H1 (cell line): ENCODE results near the gene LYZ. TPM values are rescaled to one million over a fixed set of nuclear protein-coding genes. Genes with fewer than 3 reads are reported as not detected.

Source experiments
- CTCF ChIA-PET: fragments of 300-600 bp; sonication (Branson Sonifier 250); formaldehyde crosslinking; loops from one replicate; lab custom pipeline; 2021; ENCODE audit not compliant: partially characterized antibody; lab: Charles Lee
- POLR2A ChIA-PET: fragments of 300-600 bp; sonication (Branson Sonifier 250); formaldehyde crosslinking; loops from one replicate; lab custom pipeline; 2021; ENCODE audit warnings: inconsistent platforms; ENCODE audit not compliant: partially characterized antibody; lab: Charles Lee
- DNase-seq, 2 experiments: peaks; one replicate each; pipeline versions ENCODE4 v3.0.0 to v3.0.0-alpha.2; 2010 to 2022; ENCODE audit warnings: low spot score in 2 of 2, low read depth in 1 of 2, mixed read lengths in 1 of 2
- FAIRE-seq: peaks from 2 replicates; lab custom pipeline; 2011; peaks lifted over from hg19 to GRCh38; lab: Jason Lieb, UNC
- H2AFZ ChIP-seq: 2 replicates; pipeline ENCODE4 v1.8.1; 2012; ENCODE audit warnings: low read length, inconsistent platforms
- H2AK5ac ChIP-seq: 2 replicates; pipeline ENCODE4 v1.6.1; 2013; ENCODE audit warnings: low read depth, low read length
- H2BK120ac ChIP-seq: replicated peaks from 2 replicates; pipeline ENCODE3; 2013; ENCODE audit warnings: low read depth, low read length, inconsistent platforms
- H2BK12ac ChIP-seq: 2 replicates; pipeline ENCODE4 v1.6.1; 2013; ENCODE audit warnings: low read depth, low read length
- H2BK15ac ChIP-seq: 2 replicates; pipeline ENCODE4 v1.6.1; 2013; ENCODE audit warnings: low read length
- H2BK20ac ChIP-seq: 2 replicates; pipeline ENCODE4 v1.6.1; 2013; ENCODE audit warnings: low read length
- H2BK5ac ChIP-seq: 2 replicates; pipeline ENCODE4 v1.6.1; 2013; ENCODE audit warnings: low read depth, low read length
- H3K14ac ChIP-seq: 2 replicates; pipeline ENCODE4 v1.6.1; 2013; ENCODE audit warnings: inconsistent platforms; ENCODE audit not compliant: insufficient read length
- H3K18ac ChIP-seq: 2 replicates; pipeline ENCODE4 v1.6.1; 2013; ENCODE audit warnings: low read length; ENCODE audit errors: extremely low read depth
- H3K23ac ChIP-seq: 2 replicates; pipeline ENCODE4 v1.6.1; 2013; ENCODE audit warnings: inconsistent platforms; ENCODE audit not compliant: insufficient read length
- H3K23me2 ChIP-seq: 2 replicates; pipeline ENCODE4 v1.6.1; 2013; ENCODE audit warnings: low read depth, low read length
- H3K27ac ChIP-seq: 2 replicates; pipeline ENCODE4 v1.6.1; 2011; ENCODE audit warnings: low read depth, low read length, inconsistent platforms
- H3K27me3 ChIP-seq, 4 experiments: replicated peaks in 1 of 4; 1 replicate in 1 of 4; 2 replicates in 3 of 4; pipeline versions ENCODE4 v1.6.1 to v1.8.1; 2011 to 2013; ENCODE audit warnings: low read length in 3 of 4, mild to moderate bottlenecking in 3 of 4, inconsistent platforms in 2 of 4, mixed read lengths in 2 of 4, moderate library complexity in 1 of 4; ENCODE audit not compliant: control insufficient read depth in 3 of 4, insufficient read depth in 3 of 4; ENCODE audit errors: extremely low read depth in 1 of 4
- H3K36me3 ChIP-seq, 4 experiments: 2 replicates each; pipeline versions ENCODE4 v1.6.1 to v1.8.1; 2011 to 2013; ENCODE audit warnings: mild to moderate bottlenecking in 4 of 4, low read length in 3 of 4, moderate library complexity in 2 of 4, control low read depth in 1 of 4, inconsistent platforms in 1 of 4; ENCODE audit not compliant: insufficient read depth in 4 of 4, control insufficient read depth in 2 of 4
- H3K4ac ChIP-seq: replicated peaks from 2 replicates; pipeline ENCODE3; 2013; ENCODE audit warnings: low read length, low read depth, mixed read lengths, inconsistent platforms; ENCODE audit not compliant: insufficient read length
- H3K4me1 ChIP-seq, 4 experiments: replicated peaks in 1 of 4; 1 replicate in 1 of 4; 2 replicates in 3 of 4; pipeline versions ENCODE4 v1.6.1 to v1.8.1; 2011 to 2013; ENCODE audit warnings: low read length in 3 of 4, inconsistent platforms in 2 of 4, mixed read lengths in 1 of 4; ENCODE audit not compliant: insufficient read depth in 4 of 4, control insufficient read depth in 3 of 4
- H3K4me2 ChIP-seq, 2 experiments: 2 replicates each; pipeline versions ENCODE4 v1.6.1 to v1.8.1; 2011 to 2013; ENCODE audit warnings: low read depth in 2 of 2, low read length in 2 of 2, control low read depth in 1 of 2, inconsistent platforms in 1 of 2, mild to moderate bottlenecking in 1 of 2; ENCODE audit not compliant: insufficient read depth in 1 of 2
- H3K4me3 ChIP-seq, 4 experiments: fragments of 200-600, 300-600 bp in 1 of 4; sonication (generic), shearing (Covaris generic), sonication (Bioruptor Twin) in 1 of 4; 2 replicates each; pipeline versions ENCODE4 v1.5.1 to v1.8.1; 2011 to 2016; ENCODE audit warnings: low read length in 4 of 4, low read depth in 3 of 4, control low read depth in 2 of 4, inconsistent platforms in 2 of 4, mild to moderate bottlenecking in 2 of 4, mixed read lengths in 1 of 4, moderate library complexity in 1 of 4; ENCODE audit not compliant: insufficient read depth in 2 of 4; ENCODE audit errors: extremely low read depth in 1 of 4
- H3K56ac ChIP-seq: replicated peaks from 2 replicates; pipeline ENCODE3; 2013; ENCODE audit warnings: low read depth, mild to moderate bottlenecking, mixed read lengths, low read length, inconsistent platforms; ENCODE audit not compliant: insufficient read length
- H3K79me1 ChIP-seq: 2 replicates; pipeline ENCODE4 v1.6.1; 2013; ENCODE audit warnings: low read depth, low read length, control low read depth
- H3K79me2 ChIP-seq, 2 experiments: 2 replicates each; pipeline versions ENCODE4 v1.6.1 to v1.8.1; 2012 to 2013; ENCODE audit warnings: low read length in 2 of 2, mild to moderate bottlenecking in 2 of 2, inconsistent platforms in 1 of 2; ENCODE audit not compliant: insufficient read depth in 2 of 2, control insufficient read depth in 1 of 2
- H3K9ac ChIP-seq, 4 experiments: replicated peaks in 1 of 4; 1 replicate in 1 of 4; 2 replicates in 3 of 4; pipeline versions ENCODE4 v1.6.1 to v1.8.1; 2011 to 2013; ENCODE audit warnings: low read depth in 3 of 4, low read length in 3 of 4, control low read depth in 2 of 4, mild to moderate bottlenecking in 2 of 4, moderate library complexity in 2 of 4, inconsistent platforms in 1 of 4; ENCODE audit errors: extremely low read depth in 1 of 4
- H3K9me3 ChIP-seq, 2 experiments: 2 replicates each; pipeline versions ENCODE4 v1.6.1 to v1.8.1; 2012 to 2013; ENCODE audit warnings: mild to moderate bottlenecking in 2 of 2, moderate library complexity in 2 of 2, control low read depth in 1 of 2, inconsistent platforms in 1 of 2, low read depth in 1 of 2, low read length in 1 of 2, mixed read lengths in 1 of 2; ENCODE audit not compliant: insufficient read depth in 2 of 2
- H4K20me1 ChIP-seq, 2 experiments: replicated peaks in 1 of 2; 2 replicates each; pipeline versions ENCODE3 to v1.8.1; 2011 to 2013; ENCODE audit warnings: inconsistent platforms in 2 of 2, low read length in 2 of 2, mild to moderate bottlenecking in 1 of 2; ENCODE audit not compliant: insufficient read depth in 2 of 2, control insufficient read depth in 1 of 2
- H4K5ac ChIP-seq: 2 replicates; pipeline ENCODE4 v1.6.1; 2013; ENCODE audit warnings: low read length, low read depth, mixed read lengths, inconsistent platforms; ENCODE audit not compliant: insufficient read length
- H4K8ac ChIP-seq: 2 replicates; pipeline ENCODE4 v1.8.0; 2013; ENCODE audit warnings: mild to moderate bottlenecking, moderate library complexity, low read length, inconsistent platforms; ENCODE audit not compliant: insufficient read depth; ENCODE audit errors: extremely low read depth
- H4K91ac ChIP-seq: replicated peaks from 2 replicates; pipeline ENCODE3; 2013; ENCODE audit warnings: low read length, mixed read lengths, inconsistent platforms; ENCODE audit not compliant: insufficient read length
- BRCA1 ChIP-seq: IDR thresholded peaks from 2 replicates; pipeline ENCODE4 v1.6.1; 2012; ENCODE audit warnings: low read depth, low read length, improper control_type of control experiment
- CHD1 ChIP-seq: IDR thresholded peaks from 2 replicates; pipeline ENCODE4 v1.6.1; 2012; ENCODE audit warnings: low read depth, low read length, improper control_type of control experiment
- CHD2 ChIP-seq: IDR thresholded peaks from 2 replicates; pipeline ENCODE4 v1.6.1; 2012; ENCODE audit warnings: low read length, improper control_type of control experiment
- CREB1 ChIP-seq: IDR thresholded peaks from 2 replicates; pipeline ENCODE4 v1.6.1; 2012; ENCODE audit warnings: inconsistent platforms
- CTBP2 ChIP-seq: IDR thresholded peaks from 2 replicates; pipeline ENCODE4 v1.7.0; 2011; ENCODE audit warnings: borderline replicate concordance, mild to moderate bottlenecking, moderate library complexity, mixed read lengths, low read length; ENCODE audit not compliant: insufficient read depth, insufficient read length
- EZH2 ChIP-seq: fragments of 200-600 bp; sonication (generic); IDR thresholded peaks from 2 replicates; pipeline ENCODE4 v1.7.1; 2012; ENCODE audit warnings: low read depth, mild to moderate bottlenecking, moderate library complexity, low read length, inconsistent platforms; ENCODE audit not compliant: severe bottlenecking
- GABPA ChIP-seq: IDR thresholded peaks from 2 replicates; pipeline ENCODE4 v1.6.1; 2011; ENCODE audit warnings: mild to moderate bottlenecking, low read length, moderate library complexity, borderline replicate concordance; ENCODE audit not compliant: insufficient read depth
- HDAC2 ChIP-seq, 2 experiments: fragments of 300-600 bp in 1 of 2; sonication (generic) in 1 of 2; IDR thresholded peaks; 2 replicates each; pipeline ENCODE4 v1.6.1; 2011 to 2012; ENCODE audit warnings: low read depth in 2 of 2, low read length in 2 of 2, mild to moderate bottlenecking in 2 of 2, moderate library complexity in 2 of 2, borderline replicate concordance in 1 of 2, inconsistent platforms in 1 of 2
- KDM4A ChIP-seq: IDR thresholded peaks from one replicate; pipeline ENCODE4 v1.7.1; 2012; ENCODE audit warnings: low read depth, mild to moderate bottlenecking, moderate library complexity, low read length, inconsistent platforms; ENCODE audit not compliant: severe bottlenecking
- KDM5A ChIP-seq: fragments of 200-600 bp; IDR thresholded peaks from 2 replicates; pipeline ENCODE4 v1.7.1; 2012; ENCODE audit warnings: mild to moderate bottlenecking, low read length, inconsistent platforms, mixed read lengths
- SAP30 ChIP-seq: fragments of 300-600 bp; sonication (generic); IDR thresholded peaks from 2 replicates; pipeline ENCODE4 v1.7.1; 2012; ENCODE audit warnings: low read length, moderate library complexity, mild to moderate bottlenecking, inconsistent platforms; ENCODE audit not compliant: insufficient read depth, insufficient replicate concordance
- SIRT6 ChIP-seq: IDR thresholded peaks from one replicate; pipeline ENCODE4 v1.7.1; 2012; ENCODE audit warnings: low read length, inconsistent platforms
- SUZ12 ChIP-seq: fragments of 200-600 bp; sonication (generic); IDR thresholded peaks from 2 replicates; pipeline ENCODE4 v1.6.1; 2012; ENCODE audit warnings: mild to moderate bottlenecking, inconsistent platforms, low read length, moderate library complexity, mixed read lengths
- TAF1 ChIP-seq: IDR thresholded peaks from 2 replicates; pipeline ENCODE4 v1.6.1; 2011; ENCODE audit warnings: mild to moderate bottlenecking, low read depth, low read length
- TCF12 ChIP-seq: IDR thresholded peaks from 2 replicates; pipeline ENCODE4 v1.6.1; 2011; ENCODE audit warnings: low read depth, mild to moderate bottlenecking, low read length
- WGBS, 2 experiments: shearing (Covaris generic) in 1 of 2; methylation state at CpG; one replicate each; pipeline versions ENCODE4 v1.1.6 to v1.1.7; 2013 to 2015; ENCODE audit warnings: low lambda C conversion rate in 2 of 2, mixed read lengths in 2 of 2, inconsistent platforms in 1 of 2, low coverage in 1 of 2, missing lambda C conversion rate in 1 of 2; ENCODE audit not compliant: insufficient replicate concordance in 2 of 2, insufficient coverage in 1 of 2, insufficient read length in 1 of 2; ENCODE audit errors: extremely low coverage in 1 of 2, missing lambda C conversion rate in 1 of 2; 5-methylcytosine and 5-hydroxymethylcytosine counted together
- polyA plus RNA-seq, 7 experiments: library from polyadenylated mRNA; depleted of rRNA in 3 of 7; stranded (reverse) in 5 of 7; unstranded in 2 of 7; fragments of >200 nt in 5 of 7; fragments of 200-250 nt in 2 of 7; gene quantifications; 1 replicate in 5 of 7; 2 replicates in 1 of 7; 4 replicates in 1 of 7; pipeline versions ENCODE4 v1.2.1 to v1.2.3, GENCODE V29; 2011 to 2013; ENCODE audit warnings: missing spikeins in 2 of 7, mixed read lengths in 2 of 7
- total RNA-seq: library from RNA; stranded (reverse); fragmentation: NEBNext Ultra II Directional; extraction: Animal tissue kit (Norgen Biotek cat#: 25700); gene quantifications from 2 replicates; pipeline ENCODE4 v1.2.1, GENCODE V29; 2021

The LYZ gene
- total and polyA plus RNA-seq, 2 of the 8 experiments (the other 6 are each of a cell fraction or from before 2014, with no cell fraction given), result not detected

DNA sequence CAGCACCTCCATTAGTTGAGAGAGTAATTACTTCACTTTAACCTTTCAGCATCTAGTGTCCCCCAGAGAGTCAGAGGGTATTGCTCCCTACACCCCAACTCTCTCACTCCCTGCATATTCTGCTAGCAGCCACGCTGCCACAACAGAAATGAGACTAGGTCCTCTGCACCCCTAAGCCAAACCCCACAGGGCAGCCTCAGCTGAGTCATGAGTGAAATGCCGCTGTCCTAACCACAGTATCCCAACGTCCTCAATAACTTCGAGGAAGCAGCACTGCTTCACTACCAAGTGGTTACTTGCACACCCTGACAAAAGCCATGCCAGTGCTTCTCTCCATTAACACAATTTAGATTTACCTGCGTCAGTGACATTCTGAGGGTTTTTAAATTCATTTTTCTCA is 6.9 kb upstream of the LYZ start:
- no peak overlapping the region for H3K18ac ChIP-seq
- H3K23me2 ChIP-seq, result no peaks in the 10 kb centered on the region
- H4K5ac ChIP-seq, result no peak overlapping the region
- no peak overlapping the region for H3K14ac ChIP-seq
- H3K79me2 ChIP-seq, result no peaks in the 10 kb centered on the region
- no peak overlapping the region for H2AK5ac ChIP-seq
- H2BK120ac ChIP-seq, result no peak overlapping the region
- no peaks in the 10 kb centered on the region for H3K9me3 ChIP-seq
- no peak overlapping the region for H2BK15ac ChIP-seq
- H3K36me3 ChIP-seq, result no peaks in the 10 kb centered on the region
- H4K91ac ChIP-seq, result no peak overlapping the region
- H4K20me1 ChIP-seq, result no peaks in the 10 kb centered on the region
- H3K4me2 ChIP-seq, result no peak overlapping the region
- DNase-seq, result no peak
- no peak for FAIRE-seq
- CTCF ChIA-PET, result interaction anchor here (1.0 to 2.7 kb wide), 4 partner anchors 10 to 87 kb away, joined by 3 to 13 read pairs (median 6); no protein-coding TSS in a partner anchor
- no peak overlapping the region for H3K27ac ChIP-seq
- H2BK12ac ChIP-seq, result no peak overlapping the region
- H2AFZ ChIP-seq, result 0 out of 2 replicates have a peak overlapping the region, but pooled peaks have one; percentile 45
- no peak overlapping the region for H4K8ac ChIP-seq
- no peak overlapping the region for H3K9ac ChIP-seq
- no peaks in the 10 kb centered on the region for H3K79me1 ChIP-seq
- no peaks in the 10 kb centered on the region for H3K4me1 ChIP-seq
- H3K4ac ChIP-seq, result no peak overlapping the region
- 93% methylated on average over 5 of the region's 5 CpGs; no CpG with 5 or more reads in 1 of the 2 experiments for WGBS, 2 experiments
- no peak overlapping the region for H2BK20ac ChIP-seq
- no peak overlapping the region for H3K23ac ChIP-seq
- H3K4me3 ChIP-seq, result no peak overlapping the region
- no peak overlapping the region for H3K56ac ChIP-seq
- no peak for TF ChIP-seq KDM5A
- no peak for TF ChIP-seq GABPA
- TF ChIP-seq CREB1, result no peak
- TF ChIP-seq HDAC2 (IDR thresholded peaks at IDR 0.05; ENCODE audit: borderline replicate concordance in 1 of 2, low read depth in 2 of 2, low read length in 2 of 2), result no peak
- TF ChIP-seq SAP30, result no peak
- TF ChIP-seq TCF12, result no peak
- TF ChIP-seq TAF1, result no peak
- TF ChIP-seq SIRT6, result no peak
- no peak for TF ChIP-seq CHD1
- no peak for TF ChIP-seq KDM4A
- no peak for TF ChIP-seq EZH2
- no peak for TF ChIP-seq CTBP2
- TF ChIP-seq SUZ12, result no peak
- TF ChIP-seq BRCA1, result no peak
- TF ChIP-seq CHD2, result no peak
- POLR2A ChIA-PET, result no interaction called here
- no peaks in the 10 kb centered on the region for H3K27me3 ChIP-seq
- no peak overlapping the region for H2BK5ac ChIP-seq
